Neural progenitor cell (in vitro differentiated cells): Measurements from ENCODE around the gene ANKRD28.

Experiments
- EZH2phosphoT487 ChIP-seq: fragments of 200-600 bp; sonication (generic); IDR thresholded peaks from 2 replicates; pipeline ENCODE4 v1.6.1; 2017; ENCODE audit warnings: antibody characterized with exemption
- TF ChIP-seq, protein P1 (sequence below): fragments of 200-600 bp; sonication (generic); IDR thresholded peaks from 2 replicates; pipeline ENCODE4 v1.5.1; 2017; ENCODE audit warnings: antibody characterized with exemption, mild to moderate bottlenecking

DNA sequence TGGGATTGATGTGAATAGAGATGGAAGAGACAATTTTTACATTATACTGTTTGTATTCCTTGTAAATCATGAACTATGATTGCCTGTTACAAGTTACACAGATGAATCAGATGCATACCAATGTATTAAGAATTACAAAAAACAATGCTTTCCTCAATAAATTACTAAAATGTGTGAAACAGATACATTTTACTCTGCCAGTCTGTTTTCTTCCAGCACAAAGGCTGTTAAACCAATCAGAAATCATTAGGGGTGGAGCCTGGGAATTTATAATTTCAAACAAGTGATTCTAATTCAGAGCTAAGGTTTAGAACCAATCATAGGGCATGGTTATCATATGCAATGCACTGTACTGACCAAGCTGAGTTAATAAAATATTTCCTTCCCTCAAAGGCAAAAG, 21.8 kb upstream of the ANKRD28 start:
- TF ChIP-seq, protein P1, sequence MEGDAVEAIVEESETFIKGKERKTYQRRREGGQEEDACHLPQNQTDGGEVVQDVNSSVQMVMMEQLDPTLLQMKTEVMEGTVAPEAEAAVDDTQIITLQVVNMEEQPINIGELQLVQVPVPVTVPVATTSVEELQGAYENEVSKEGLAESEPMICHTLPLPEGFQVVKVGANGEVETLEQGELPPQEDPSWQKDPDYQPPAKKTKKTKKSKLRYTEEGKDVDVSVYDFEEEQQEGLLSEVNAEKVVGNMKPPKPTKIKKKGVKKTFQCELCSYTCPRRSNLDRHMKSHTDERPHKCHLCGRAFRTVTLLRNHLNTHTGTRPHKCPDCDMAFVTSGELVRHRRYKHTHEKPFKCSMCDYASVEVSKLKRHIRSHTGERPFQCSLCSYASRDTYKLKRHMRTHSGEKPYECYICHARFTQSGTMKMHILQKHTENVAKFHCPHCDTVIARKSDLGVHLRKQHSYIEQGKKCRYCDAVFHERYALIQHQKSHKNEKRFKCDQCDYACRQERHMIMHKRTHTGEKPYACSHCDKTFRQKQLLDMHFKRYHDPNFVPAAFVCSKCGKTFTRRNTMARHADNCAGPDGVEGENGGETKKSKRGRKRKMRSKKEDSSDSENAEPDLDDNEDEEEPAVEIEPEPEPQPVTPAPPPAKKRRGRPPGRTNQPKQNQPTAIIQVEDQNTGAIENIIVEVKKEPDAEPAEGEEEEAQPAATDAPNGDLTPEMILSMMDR, result no peak
- no peak for TF ChIP-seq EZH2phosphoT487
